ENCODE measurements around the gene DCAF15.

DCAF15 gene

GRCh38 chr19:13934785-13935109, 17.6 kb upstream of the DCAF15 start:
- H3K27me3 ChIP-seq (ENCODE audit: low read depth, low read length) = no peaks in the 10 kb centered on the region

GRCh38 chr19:13935765-13936510, 16.4 kb upstream of the DCAF15 start:
- Histone ChIP-seq H3K4me1 (ENCODE audit: low read length) (no peaks in the 10 kb centered on the region), H3K79me2 (ENCODE audit: low read length) (no peaks in the 10 kb centered on the region), H3K9ac (ENCODE audit: low read length) (no peak overlapping the region), H3K9me3 (ENCODE audit: insufficient read depth, low read length) (no peaks in the 10 kb centered on the region), H3K4me3 (ENCODE audit: low read length) (no peak overlapping the region), H3K27me3 (ENCODE audit: low read depth, low read length) (no peaks in the 10 kb centered on the region), H2AFZ (ENCODE audit: low read depth, low read length) (no peak overlapping the region), H3K4me2 (ENCODE audit: low read length) (no peak overlapping the region), H4K20me1 (ENCODE audit: insufficient read depth, low read length) (no peaks in the 10 kb centered on the region), H3K27ac (ENCODE audit: low read length) (no peak overlapping the region), H3K36me3 (replicated peaks; ENCODE audit: low read depth, low read length) (no peaks in the 10 kb centered on the region)
- TF ChIP-seq, protein P1, sequence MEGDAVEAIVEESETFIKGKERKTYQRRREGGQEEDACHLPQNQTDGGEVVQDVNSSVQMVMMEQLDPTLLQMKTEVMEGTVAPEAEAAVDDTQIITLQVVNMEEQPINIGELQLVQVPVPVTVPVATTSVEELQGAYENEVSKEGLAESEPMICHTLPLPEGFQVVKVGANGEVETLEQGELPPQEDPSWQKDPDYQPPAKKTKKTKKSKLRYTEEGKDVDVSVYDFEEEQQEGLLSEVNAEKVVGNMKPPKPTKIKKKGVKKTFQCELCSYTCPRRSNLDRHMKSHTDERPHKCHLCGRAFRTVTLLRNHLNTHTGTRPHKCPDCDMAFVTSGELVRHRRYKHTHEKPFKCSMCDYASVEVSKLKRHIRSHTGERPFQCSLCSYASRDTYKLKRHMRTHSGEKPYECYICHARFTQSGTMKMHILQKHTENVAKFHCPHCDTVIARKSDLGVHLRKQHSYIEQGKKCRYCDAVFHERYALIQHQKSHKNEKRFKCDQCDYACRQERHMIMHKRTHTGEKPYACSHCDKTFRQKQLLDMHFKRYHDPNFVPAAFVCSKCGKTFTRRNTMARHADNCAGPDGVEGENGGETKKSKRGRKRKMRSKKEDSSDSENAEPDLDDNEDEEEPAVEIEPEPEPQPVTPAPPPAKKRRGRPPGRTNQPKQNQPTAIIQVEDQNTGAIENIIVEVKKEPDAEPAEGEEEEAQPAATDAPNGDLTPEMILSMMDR (IDR thresholded peaks at IDR 0.05; ENCODE audit: low read depth, low read length) = no peak
- no peak for TF ChIP-seq EZH2phosphoT487 (IDR thresholded peaks at IDR 0.05; ENCODE audit: low read depth)

More at GRCh38 chr19:13934785-13935109, 17.6 kb upstream of the DCAF15 start:
- Histone ChIP-seq H4K20me1 (ENCODE audit: insufficient read depth, low read length) (no peaks in the 10 kb centered on the region), H3K4me2 (ENCODE audit: low read length) (no peak overlapping the region), H3K9me3 (ENCODE audit: insufficient read depth, low read length) (no peaks in the 10 kb centered on the region), H3K4me3 (ENCODE audit: low read length) (no peak overlapping the region), H3K36me3 (replicated peaks; ENCODE audit: low read depth, low read length) (no peaks in the 10 kb centered on the region), H3K9ac (ENCODE audit: low read length) (no peak overlapping the region), H3K79me2 (ENCODE audit: low read length) (no peaks in the 10 kb centered on the region), H3K4me1 (ENCODE audit: low read length) (no peaks in the 10 kb centered on the region), H2AFZ (ENCODE audit: low read depth, low read length) (no peak overlapping the region), H3K27ac (ENCODE audit: low read length) (no peak overlapping the region)
- no peak for TF ChIP-seq EZH2phosphoT487 (IDR thresholded peaks at IDR 0.05; ENCODE audit: low read depth)
- TF ChIP-seq, protein P1 (IDR thresholded peaks at IDR 0.05; ENCODE audit: low read depth, low read length) = no peak

DNA sequence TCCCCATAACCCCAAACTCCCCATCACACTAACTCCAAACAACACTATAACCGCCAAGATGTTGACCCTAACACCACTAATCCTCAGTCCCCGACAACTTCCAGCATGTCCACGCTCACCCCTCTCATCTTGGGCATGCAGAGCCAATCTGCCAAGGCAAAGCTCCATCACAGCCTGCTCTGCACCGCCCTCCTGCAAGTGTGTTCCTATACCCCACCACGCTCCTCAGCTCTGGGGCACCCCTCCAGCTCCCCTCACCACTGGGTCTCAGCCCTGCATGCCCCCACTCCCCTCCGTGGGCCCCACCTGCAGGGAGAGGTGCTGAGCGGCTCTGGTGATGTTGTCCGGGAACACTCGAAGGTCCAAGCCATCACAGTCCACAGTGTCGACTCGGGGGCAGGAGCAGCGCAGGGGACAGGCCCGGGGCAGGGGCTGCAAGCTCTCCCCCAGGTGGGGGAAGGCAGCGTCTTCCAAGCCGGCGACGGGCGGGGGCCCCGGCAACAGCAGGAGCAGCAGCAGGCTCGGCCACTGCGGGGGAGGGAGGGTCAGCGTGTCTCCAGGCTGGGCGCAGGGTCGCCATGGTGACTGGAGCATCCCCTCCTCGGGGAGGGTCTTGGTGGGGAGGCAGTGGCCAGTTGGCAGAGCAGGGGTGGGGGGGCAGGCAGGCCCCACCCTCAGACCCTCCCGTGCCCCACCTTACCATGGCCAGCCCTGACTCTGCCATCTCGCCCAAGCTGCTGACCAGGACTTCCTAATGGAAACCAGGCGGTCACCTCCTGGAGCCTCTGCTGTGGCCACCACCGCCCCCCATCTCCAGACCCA, 14.6 kb upstream of the DCAF15 start:
- TF ChIP-seq EZH2phosphoT487 (IDR thresholded peaks at IDR 0.05; ENCODE audit: low read depth) = no peak
- TF ChIP-seq, protein P1 (IDR thresholded peaks at IDR 0.05; ENCODE audit: low read depth, low read length) = no peak
- Histone ChIP-seq H3K27me3 (ENCODE audit: low read depth, low read length) (no peaks in the 10 kb centered on the region), H4K20me1 (ENCODE audit: insufficient read depth, low read length) (no peaks in the 10 kb centered on the region), H3K4me3 (ENCODE audit: low read length) (no peak overlapping the region), H3K79me2 (ENCODE audit: low read length) (no peaks in the 10 kb centered on the region), H3K27ac (ENCODE audit: low read length) (no peak overlapping the region), H3K4me1 (ENCODE audit: low read length) (no peaks in the 10 kb centered on the region), H3K36me3 (replicated peaks; ENCODE audit: low read depth, low read length) (no peaks in the 10 kb centered on the region), H3K9ac (ENCODE audit: low read length) (no peak overlapping the region), H3K9me3 (ENCODE audit: insufficient read depth, low read length) (no peaks in the 10 kb centered on the region), H2AFZ (ENCODE audit: low read depth, low read length) (no peak overlapping the region), H3K4me2 (ENCODE audit: low read length) (no peak overlapping the region)

- Histone ChIP-seq H3K4me1 (ENCODE audit: low read length) (no peaks in the 10 kb centered on the region), H3K36me3 (replicated peaks; ENCODE audit: low read depth, low read length) (no peaks in the 10 kb centered on the region), H4K20me1 (ENCODE audit: insufficient read depth, low read length) (no peaks in the 10 kb centered on the region), H3K4me3 (ENCODE audit: low read length) (no peak within 1 kb of the TSS), H3K9me3 (ENCODE audit: insufficient read depth, low read length) (no peaks in the 10 kb centered on the region), H3K27me3 (ENCODE audit: low read depth, low read length) (no peaks in the 10 kb centered on the region), H3K4me2 (ENCODE audit: low read length) (no peak within 1 kb of the TSS), H3K27ac (ENCODE audit: low read length) (no peak within 1 kb of the TSS), H3K9ac (ENCODE audit: low read length) (no peak within 1 kb of the TSS), H3K79me2 (ENCODE audit: low read length) (no peaks in the 10 kb centered on the region), H2AFZ (ENCODE audit: low read depth, low read length) (no peak within 1 kb of the TSS)
- no peak for TF ChIP-seq EZH2phosphoT487 (IDR thresholded peaks at IDR 0.05; ENCODE audit: low read depth)
- TF ChIP-seq, protein P1 (IDR thresholded peaks at IDR 0.05; ENCODE audit: low read depth, low read length) = no peak
Observed at GRCh38 chr19:13938301-13939064, 13.8 kb upstream of the DCAF15 start, which contains the start of gene PODNL1. TSS of gene PODNL1 (minus strand) at chr19:13938417. CDS start at chr19:13938181, 236 bp downstream.

All from OCI-LY3 (cell line).